OCI-LY3 (cell line): ENCODE measurements around the gene C16orf78.

Source experiments
- H2AFZ ChIP-seq: fragments of 200-600, 300-600 bp; shearing (Covaris generic); 2 replicates; pipeline ENCODE4 v1.6.0; 2014; ENCODE audit warnings: antibody characterized with exemption, low read depth, low read length
- H3K27ac ChIP-seq: fragments of 200-600, 300-600 bp; sonication (generic); 2 replicates; pipeline ENCODE4 v1.5.1; 2014; ENCODE audit warnings: mild to moderate bottlenecking, low read length, moderate library complexity, mixed read lengths
- H3K27me3 ChIP-seq: fragments of 200-600, 300-600 bp; sonication (generic); 2 replicates; pipeline ENCODE4 v1.6.1; 2014; ENCODE audit warnings: low read depth, low read length, mixed read lengths
- H3K36me3 ChIP-seq: fragments of 200-600, 300-600 bp; sonication (generic); replicated peaks from 2 replicates; pipeline ENCODE3; 2014; ENCODE audit warnings: low read depth, low read length, mixed read lengths
- H3K4me1 ChIP-seq: fragments of 300-600, 200-600 bp; sonication (generic); 2 replicates; pipeline ENCODE4 v1.6.1; 2014; ENCODE audit warnings: low read length, mixed read lengths
- H3K4me2 ChIP-seq: fragments of 200-600, 300-600 bp; sonication (generic); 2 replicates; pipeline ENCODE4 v1.6.1; 2014; ENCODE audit warnings: low read length, mixed read lengths
- H3K4me3 ChIP-seq: fragments of 300-600, 200-600 bp; sonication (generic); 2 replicates; pipeline ENCODE4 v1.5.1; 2014; ENCODE audit warnings: antibody characterized with exemption, mild to moderate bottlenecking, low read length, moderate library complexity
- H3K79me2 ChIP-seq: fragments of 300-600, 200-600 bp; shearing (Covaris generic); 2 replicates; pipeline ENCODE4 v1.6.1; 2014; ENCODE audit warnings: mild to moderate bottlenecking, low read length, mixed read lengths
- H3K9ac ChIP-seq: fragments of 300-600, 200-600 bp; shearing (Covaris generic); 2 replicates; pipeline ENCODE4 v1.6.0; 2014; ENCODE audit warnings: mild to moderate bottlenecking, low read length, moderate library complexity
- H3K9me3 ChIP-seq: fragments of 200-600, 300-600 bp; shearing (Covaris generic); 2 replicates; pipeline ENCODE4 v1.6.1; 2014; ENCODE audit warnings: low read length, mixed read lengths; ENCODE audit not compliant: insufficient read depth
- H4K20me1 ChIP-seq: fragments of 200-600, 300-600 bp; sonication (generic); 2 replicates; pipeline ENCODE4 v1.6.1; 2016; ENCODE audit warnings: low read length, mixed read lengths; ENCODE audit not compliant: insufficient read depth
- EZH2phosphoT487 ChIP-seq: fragments of 200-600 bp; shearing (Covaris generic); IDR thresholded peaks from 2 replicates; pipeline ENCODE4 v1.6.1; 2018; ENCODE audit warnings: antibody characterized with exemption, mixed run types, low read depth
- TF ChIP-seq, protein P1 (sequence below): fragments of 200-600, 300-600 bp; sonication (generic); IDR thresholded peaks from 2 replicates; pipeline ENCODE4 v1.5.1; 2014; ENCODE audit warnings: antibody characterized with exemption, low read length, low read depth

The C16orf78 gene

DNA sequence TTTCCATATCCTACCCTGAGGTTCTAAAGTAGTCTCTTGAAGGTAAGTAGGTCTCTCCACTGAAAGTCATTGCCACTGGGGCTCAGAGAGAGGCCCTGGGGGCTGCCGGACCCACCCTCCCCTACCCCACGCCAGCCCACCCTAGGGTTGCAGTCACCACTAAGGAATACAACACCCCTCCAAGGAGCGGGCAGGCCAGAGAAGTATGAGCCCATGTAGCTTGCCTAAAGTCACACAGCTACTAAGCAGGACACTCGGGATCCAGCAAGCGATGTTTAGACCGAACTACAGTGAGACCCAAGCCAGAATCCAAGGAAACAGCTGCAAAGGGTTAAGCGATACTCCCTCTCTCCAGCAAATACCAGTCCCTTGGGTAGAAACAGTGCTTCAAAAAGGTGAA lies 27.0 kb downstream of the C16orf78 start:
- H3K36me3 ChIP-seq: no peaks in the 10 kb centered on the region
- 0 out of 2 replicates have a peak, but pooled peaks cover 8% of the 10 kb centered on the region for H3K9me3 ChIP-seq
- no peak overlapping the region for H3K4me3 ChIP-seq
- H2AFZ ChIP-seq: no peak overlapping the region
- no peak overlapping the region for H3K9ac ChIP-seq
- H3K4me2 ChIP-seq: no peak overlapping the region
- peaks cover 80% of the 10 kb centered on the region for H3K27me3 ChIP-seq
- TF ChIP-seq, protein P1, sequence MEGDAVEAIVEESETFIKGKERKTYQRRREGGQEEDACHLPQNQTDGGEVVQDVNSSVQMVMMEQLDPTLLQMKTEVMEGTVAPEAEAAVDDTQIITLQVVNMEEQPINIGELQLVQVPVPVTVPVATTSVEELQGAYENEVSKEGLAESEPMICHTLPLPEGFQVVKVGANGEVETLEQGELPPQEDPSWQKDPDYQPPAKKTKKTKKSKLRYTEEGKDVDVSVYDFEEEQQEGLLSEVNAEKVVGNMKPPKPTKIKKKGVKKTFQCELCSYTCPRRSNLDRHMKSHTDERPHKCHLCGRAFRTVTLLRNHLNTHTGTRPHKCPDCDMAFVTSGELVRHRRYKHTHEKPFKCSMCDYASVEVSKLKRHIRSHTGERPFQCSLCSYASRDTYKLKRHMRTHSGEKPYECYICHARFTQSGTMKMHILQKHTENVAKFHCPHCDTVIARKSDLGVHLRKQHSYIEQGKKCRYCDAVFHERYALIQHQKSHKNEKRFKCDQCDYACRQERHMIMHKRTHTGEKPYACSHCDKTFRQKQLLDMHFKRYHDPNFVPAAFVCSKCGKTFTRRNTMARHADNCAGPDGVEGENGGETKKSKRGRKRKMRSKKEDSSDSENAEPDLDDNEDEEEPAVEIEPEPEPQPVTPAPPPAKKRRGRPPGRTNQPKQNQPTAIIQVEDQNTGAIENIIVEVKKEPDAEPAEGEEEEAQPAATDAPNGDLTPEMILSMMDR: no peak
- TF ChIP-seq EZH2phosphoT487: no peak
- peaks cover 14% of the 10 kb centered on the region for H3K4me1 ChIP-seq
- H3K27ac ChIP-seq: no peak overlapping the region
- H3K79me2 ChIP-seq: no peaks in the 10 kb centered on the region
- H4K20me1 ChIP-seq: peaks cover 31% of the 10 kb centered on the region

DNA sequence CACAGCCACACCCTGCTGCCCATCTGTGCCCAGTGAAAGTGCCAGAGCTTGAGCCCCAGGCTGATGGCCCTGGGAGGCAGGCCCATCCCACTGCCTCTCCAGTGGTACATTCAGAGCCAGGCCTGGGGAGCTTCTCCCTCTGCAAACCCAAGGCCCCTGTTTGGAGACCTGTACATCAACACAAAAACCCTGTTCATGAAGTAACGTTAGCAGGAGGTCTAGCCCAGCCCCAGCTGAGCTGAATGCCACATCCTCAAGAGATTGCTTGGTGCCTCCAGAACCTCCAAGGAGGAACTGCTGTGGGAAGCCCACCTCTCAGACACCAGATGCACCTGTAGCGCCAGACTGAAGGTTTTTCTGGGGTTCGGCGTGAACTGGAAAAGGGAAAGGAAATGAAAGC lies 31.5 kb downstream of the C16orf78 start:
- H4K20me1 ChIP-seq: peaks cover 14% of the 10 kb centered on the region
- no peak overlapping the region for H2AFZ ChIP-seq
- H3K4me1 ChIP-seq: peaks cover 9% of the 10 kb centered on the region
- H3K9me3 ChIP-seq: 0 out of 2 replicates have a peak, but pooled peaks cover 8% of the 10 kb centered on the region
- H3K4me3 ChIP-seq: no peak overlapping the region
- no peaks in the 10 kb centered on the region for H3K36me3 ChIP-seq
- no peaks in the 10 kb centered on the region for H3K79me2 ChIP-seq
- H3K27me3 ChIP-seq: peaks cover 44% of the 10 kb centered on the region
- TF ChIP-seq EZH2phosphoT487: no peak
- TF ChIP-seq, protein P1: no peak
- no peak overlapping the region for H3K4me2 ChIP-seq
- H3K9ac ChIP-seq: no peak overlapping the region
- H3K27ac ChIP-seq: no peak overlapping the region

DNA sequence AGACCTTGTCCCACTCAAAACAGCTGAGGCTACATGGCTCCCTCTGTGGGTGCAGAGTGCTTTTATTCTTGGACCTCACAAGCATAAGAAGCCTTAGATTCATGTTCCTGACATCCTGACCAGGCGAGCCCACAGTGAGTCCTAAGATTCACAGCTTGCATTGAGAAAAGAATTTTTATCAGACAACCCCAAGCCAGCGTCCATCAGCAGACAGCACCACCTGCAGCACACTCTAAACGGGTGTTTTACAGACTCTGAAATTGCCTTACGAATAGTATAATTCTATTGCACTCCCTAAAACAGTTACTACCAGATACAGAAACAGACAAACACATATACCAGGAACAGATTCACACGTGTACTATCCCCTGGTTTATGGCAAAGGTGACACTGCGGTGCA lies 31.9 kb downstream of the C16orf78 start:
- Histone ChIP-seq H3K36me3 (no peaks in the 10 kb centered on the region), H3K79me2 (no peaks in the 10 kb centered on the region), H3K9me3 (0 out of 2 replicates have a peak, but pooled peaks cover 8% of the 10 kb centered on the region), H4K20me1 (peaks cover 12% of the 10 kb centered on the region), H3K4me3 (no peak overlapping the region), H3K27me3 (peaks cover 41% of the 10 kb centered on the region), H3K4me2 (no peak overlapping the region), H3K9ac (no peak overlapping the region), H3K27ac (no peak overlapping the region), H3K4me1 (peaks cover 6% of the 10 kb centered on the region), H2AFZ (no peak overlapping the region)
- TF ChIP-seq EZH2phosphoT487: no peak
- TF ChIP-seq, protein P1: no peak

DNA sequence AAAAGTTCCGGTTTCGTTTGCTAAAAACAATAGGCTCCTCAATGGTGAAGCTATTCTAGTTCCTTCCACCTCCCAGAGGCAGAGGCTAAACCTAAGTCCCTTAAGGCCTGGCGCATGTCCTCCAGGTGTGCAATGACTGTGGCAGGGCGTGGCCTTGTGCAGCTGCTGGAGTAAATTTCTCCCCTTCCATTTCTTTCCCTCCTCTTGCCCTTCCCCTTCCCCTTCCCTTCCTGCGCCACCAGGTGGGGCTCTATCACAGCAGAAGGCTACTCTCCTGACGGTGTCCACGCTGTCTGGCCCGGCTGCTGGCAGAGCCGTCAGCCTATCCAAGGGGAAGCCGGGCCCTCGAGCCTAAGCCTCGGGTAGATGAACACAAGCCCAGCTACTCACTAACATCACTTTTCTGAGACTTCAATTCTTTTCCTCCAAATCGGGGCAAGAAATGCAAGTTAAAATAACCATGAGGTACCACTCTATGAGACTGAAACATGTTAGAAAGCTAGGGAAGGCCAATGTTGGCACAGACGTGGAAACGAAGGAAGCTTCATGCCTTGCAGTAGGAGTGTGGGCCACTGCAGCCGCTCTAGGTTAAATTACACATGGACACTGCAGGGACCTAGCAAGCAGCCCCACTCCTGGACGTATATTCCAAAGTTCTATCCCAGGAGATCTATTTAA lies 34.4 kb downstream of the C16orf78 start:
- no peak overlapping the region for H2AFZ ChIP-seq
- H3K27ac ChIP-seq: no peak overlapping the region
- no peak overlapping the region for H3K9ac ChIP-seq
- H3K4me1 ChIP-seq: peaks cover 6% of the 10 kb centered on the region
- H3K4me2 ChIP-seq: peak overlapping the region; percentile 47
- no peaks in the 10 kb centered on the region for H3K79me2 ChIP-seq
- H3K4me3 ChIP-seq: no peak overlapping the region
- TF ChIP-seq, protein P1: peak; percentile 83
- TF ChIP-seq EZH2phosphoT487: no peak
- H3K9me3 ChIP-seq: 0 out of 2 replicates have a peak, but pooled peaks cover 8% of the 10 kb centered on the region
- peaks cover 7% of the 10 kb centered on the region for H4K20me1 ChIP-seq
- H3K27me3 ChIP-seq: peaks cover 20% of the 10 kb centered on the region
- no peaks in the 10 kb centered on the region for H3K36me3 ChIP-seq
